GM12801 (cell line): ENCODE measurements around the gene PGS1.

ENCODE experiments used
- CTCF ChIP-seq: IDR thresholded peaks from one replicate; pipeline ENCODE4 v1.5.1; 2011; ENCODE audit warnings: control low read depth; ENCODE audit not compliant: insufficient read length; ENCODE audit errors: extremely low read depth

The PGS1 gene

GRCh38 chr17:78379131-78379491 is 662 bp downstream of the PGS1 start:
- no peak for TF ChIP-seq CTCF

GRCh38 chr17:78380370-78380769 is 1.9 kb downstream of the PGS1 start:
- no peak for TF ChIP-seq CTCF

GRCh38 chr17:78381601-78382232 is 3.3 kb downstream of the PGS1 start:
- TF ChIP-seq CTCF: no peak

GRCh38 chr17:78383725-78384471 is 5.4 kb downstream of the PGS1 start:
- no peak for TF ChIP-seq CTCF

- no peak for TF ChIP-seq CTCF
These were observed 6.2 kb downstream of the PGS1 start for GRCh38 chr17:78384479-78385175.

- TF ChIP-seq CTCF: no peak
These were observed 9.8 kb downstream of the PGS1 start for GRCh38 chr17:78387977-78388941.
